LNCAP (cell line): ENCODE results near the gene YTHDF1.

Source experiments
- TF ChIP-seq, protein P1 (sequence below): fragments of 450-650 bp; IDR thresholded peaks from 2 replicates; pipeline ENCODE4 v1.5.1; 2017; ENCODE audit warnings: mild to moderate bottlenecking

YTHDF1 gene

DNA sequence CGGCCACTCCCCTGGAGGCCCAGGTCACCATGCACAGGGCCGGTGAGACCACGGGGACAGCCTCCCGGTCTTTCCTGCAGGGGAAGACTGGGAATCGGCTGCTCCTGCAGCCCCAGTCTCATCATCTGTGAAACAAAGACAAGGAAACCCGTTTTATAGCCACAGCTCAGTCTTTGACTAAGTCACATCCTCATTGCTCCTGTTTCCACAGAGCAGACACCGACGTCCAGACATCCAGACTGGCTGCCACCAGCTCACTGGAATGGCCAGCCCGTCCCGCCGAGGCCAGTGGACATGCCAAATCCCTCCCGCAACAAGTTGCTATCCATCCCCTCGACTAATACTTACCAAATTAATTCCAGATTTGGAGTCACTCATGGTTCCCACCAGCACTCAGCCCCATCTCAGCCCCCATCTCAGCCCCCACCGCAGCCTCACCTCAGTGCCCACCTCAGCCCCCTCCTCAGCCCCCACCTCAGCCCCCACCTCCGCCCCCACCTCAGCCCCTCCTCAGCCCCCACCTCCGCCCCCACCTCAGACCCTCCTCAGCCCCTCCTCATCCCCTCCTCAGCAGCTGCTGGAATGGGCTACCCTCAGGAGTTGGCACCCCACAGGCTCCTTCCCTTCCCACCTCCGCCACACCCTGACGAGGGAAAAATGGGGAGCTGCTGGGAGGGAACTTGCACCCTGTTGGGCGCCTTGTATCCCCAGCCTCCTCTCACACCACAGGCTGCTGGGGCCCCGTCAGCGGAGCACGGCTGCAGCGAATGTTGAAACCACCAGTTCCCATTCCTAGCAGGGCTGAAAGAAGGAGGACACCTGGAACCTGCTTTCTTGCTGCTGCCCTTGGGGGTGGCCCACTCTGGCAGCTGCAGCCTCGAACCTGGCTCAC, 48.7 kb downstream of the YTHDF1 start:
- TF ChIP-seq, protein P1, sequence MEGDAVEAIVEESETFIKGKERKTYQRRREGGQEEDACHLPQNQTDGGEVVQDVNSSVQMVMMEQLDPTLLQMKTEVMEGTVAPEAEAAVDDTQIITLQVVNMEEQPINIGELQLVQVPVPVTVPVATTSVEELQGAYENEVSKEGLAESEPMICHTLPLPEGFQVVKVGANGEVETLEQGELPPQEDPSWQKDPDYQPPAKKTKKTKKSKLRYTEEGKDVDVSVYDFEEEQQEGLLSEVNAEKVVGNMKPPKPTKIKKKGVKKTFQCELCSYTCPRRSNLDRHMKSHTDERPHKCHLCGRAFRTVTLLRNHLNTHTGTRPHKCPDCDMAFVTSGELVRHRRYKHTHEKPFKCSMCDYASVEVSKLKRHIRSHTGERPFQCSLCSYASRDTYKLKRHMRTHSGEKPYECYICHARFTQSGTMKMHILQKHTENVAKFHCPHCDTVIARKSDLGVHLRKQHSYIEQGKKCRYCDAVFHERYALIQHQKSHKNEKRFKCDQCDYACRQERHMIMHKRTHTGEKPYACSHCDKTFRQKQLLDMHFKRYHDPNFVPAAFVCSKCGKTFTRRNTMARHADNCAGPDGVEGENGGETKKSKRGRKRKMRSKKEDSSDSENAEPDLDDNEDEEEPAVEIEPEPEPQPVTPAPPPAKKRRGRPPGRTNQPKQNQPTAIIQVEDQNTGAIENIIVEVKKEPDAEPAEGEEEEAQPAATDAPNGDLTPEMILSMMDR: no peak

- TF ChIP-seq, protein P1: no peak
These were observed 49.5 kb downstream of the YTHDF1 start for GRCh38 chr20:63166193-63167020.

DNA sequence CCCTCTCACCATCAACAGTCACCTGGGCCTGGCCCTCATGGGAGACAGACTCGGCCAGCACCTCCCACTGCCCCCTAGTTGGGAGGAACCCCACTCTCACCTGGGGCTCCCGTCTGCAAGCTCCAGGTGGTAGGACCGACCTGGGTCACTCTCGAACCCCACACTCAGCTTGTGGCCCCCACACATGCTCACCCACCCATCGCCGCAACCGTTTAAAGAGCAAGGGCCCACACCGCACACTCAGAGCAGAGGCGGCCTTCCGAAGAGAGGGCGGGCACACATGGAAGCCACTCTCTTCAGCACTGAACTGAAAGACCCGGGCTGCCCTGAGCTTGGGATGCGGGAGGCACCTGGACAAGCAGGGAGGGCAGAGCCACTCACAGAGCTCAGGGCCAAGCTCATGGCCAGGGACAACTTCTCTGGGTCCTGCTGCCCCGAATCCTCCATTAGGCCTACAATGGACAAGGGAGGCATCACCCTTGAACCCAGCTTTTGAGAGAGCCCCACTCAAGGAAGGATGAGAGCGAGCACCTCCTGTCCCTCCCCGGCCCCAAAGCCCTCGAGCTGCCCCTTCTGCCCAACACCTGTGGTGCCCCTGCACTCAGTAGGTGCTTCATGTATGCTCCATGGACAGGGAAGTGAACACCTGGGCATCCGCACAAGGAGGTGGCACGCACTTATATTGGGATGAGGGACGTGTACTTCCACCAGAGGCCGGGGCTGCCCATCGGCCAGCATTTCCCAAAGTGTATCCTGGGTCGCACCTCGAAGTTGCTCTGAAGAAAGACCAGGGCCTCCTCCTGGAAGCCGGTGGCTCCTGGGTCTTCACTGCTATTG, 50.4 kb downstream of the YTHDF1 start:
- TF ChIP-seq, protein P1: no peak

DNA sequence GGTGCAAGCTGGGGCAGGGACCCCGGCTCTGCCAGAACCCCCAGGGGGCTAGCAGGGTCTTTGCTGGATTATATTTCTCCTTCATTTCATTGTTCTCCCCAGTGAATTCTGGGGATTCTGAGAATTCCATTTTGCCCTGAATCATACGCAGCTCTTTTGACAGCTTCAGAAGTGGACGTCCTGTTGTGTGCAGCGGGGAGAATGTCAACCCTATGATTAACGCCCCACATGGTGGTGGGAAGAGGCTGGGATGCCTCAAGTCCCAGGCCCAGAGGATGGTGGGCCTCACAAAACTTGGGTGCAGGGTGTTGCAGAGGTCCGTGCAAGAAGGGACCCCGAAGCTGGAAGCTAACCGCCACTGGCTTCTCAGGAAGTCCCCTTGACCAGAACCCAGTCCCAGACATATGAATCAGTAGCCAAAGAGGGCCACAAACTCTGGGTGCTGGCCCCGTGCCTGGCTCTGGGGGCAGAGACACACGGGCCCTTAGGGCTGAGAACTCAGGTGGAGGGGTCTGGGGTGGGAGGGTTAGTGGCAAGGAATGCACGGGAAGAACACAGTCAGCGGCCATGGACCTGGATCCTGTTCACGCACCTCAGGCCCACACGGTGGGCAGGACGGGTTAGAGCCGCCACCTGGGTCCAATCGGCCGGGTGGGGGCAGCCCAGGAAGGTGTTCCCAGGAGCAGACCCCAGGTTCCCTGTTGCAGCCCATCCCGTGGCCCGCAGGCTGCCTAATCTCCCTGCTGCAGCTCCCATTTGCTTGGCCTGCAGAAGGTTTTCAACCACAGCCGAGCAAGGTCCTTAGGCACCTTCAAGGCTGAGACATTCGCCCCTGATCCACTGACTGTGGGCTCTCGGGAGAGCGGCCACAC, 51.2 kb downstream of the YTHDF1 start:
- TF ChIP-seq, protein P1: no peak

DNA sequence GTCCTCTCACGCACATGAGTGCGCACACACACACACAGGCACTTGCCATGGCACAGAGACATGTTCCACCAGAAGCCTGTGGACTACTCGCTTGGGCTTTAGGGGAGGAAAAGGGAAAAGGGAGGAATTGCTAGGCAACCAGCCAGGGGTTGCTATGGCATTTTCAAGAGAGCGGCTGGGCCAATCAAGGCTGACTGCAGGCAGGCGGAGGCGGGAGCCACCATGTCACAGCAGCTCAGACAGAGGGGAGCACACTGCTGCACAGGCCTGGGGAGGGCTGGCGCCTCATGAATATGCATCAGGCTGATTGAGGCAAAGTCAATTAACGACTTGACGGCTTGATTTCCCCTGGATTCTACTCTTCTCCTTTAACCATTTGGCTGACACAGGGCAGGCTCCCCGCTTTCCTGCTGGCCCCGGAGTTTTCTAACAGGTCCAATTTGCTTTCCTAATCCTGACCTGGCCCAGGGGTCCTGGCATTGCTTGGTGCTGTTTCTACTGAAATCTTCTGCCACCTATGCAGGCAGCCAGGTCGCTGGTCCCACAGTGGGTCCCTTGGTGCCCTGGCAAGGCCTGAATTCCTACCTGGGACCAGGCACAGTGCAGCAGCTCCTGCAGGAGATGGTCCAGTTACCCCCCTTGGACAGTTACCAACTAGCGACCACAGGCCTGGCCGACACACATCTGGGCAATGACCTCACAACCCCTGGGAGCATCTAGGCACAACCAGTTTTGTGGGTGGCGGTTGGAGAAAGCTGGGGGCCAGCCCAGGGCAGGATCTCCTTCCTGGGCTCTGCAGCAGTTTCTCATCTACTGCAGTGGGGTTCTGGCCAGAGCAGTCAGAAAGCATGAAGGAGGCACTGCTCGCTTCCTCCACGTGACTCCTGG, 52.1 kb downstream of the YTHDF1 start:
- TF ChIP-seq, protein P1: no peak

DNA sequence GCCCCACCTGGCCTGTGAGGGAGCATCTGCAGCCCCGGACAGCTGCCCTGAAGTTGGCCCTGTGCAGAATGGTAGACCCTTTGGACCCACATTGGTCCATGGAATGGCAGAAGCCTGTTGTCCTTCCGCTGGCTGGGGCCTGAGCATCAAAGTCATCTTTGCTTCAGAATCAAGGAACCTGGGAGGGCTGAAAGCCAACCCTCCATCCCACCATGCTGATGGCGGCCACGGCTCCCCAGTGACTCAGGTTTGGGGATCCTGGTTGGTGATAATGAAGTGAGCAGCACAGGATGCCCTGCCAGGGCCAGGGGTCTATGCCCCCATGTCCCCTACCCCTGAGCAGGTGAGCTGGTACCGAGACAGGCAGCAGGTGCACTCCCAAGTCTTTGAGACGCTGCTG, 52.8 kb downstream of the YTHDF1 start:
- TF ChIP-seq, protein P1: no peak
